Stomach smooth muscle (tissue), 2 donors: ENCODE measurements around the gene VPS9D1.
"Not testable (repeated sequence)": the region's sequence is repeated elsewhere in the genome, so short reads cannot be mapped to it uniquely, and the experiment has no call there.

Experiments
- H3K27ac ChIP-seq: one replicate; pipeline ENCODE4 v1.7.0; 2013; ENCODE audit warnings: mild to moderate bottlenecking, low read length, inconsistent platforms
- H3K27me3 ChIP-seq, 2 donors: one replicate each; pipeline ENCODE4 v1.7.0; 2013; ENCODE audit warnings: low read length in 2 of 2; ENCODE audit not compliant: insufficient read depth in 2 of 2, control insufficient read depth in 1 of 2
- H3K36me3 ChIP-seq, 2 donors: one replicate each; pipeline ENCODE4 v1.7.0; 2013; ENCODE audit warnings: low read length in 2 of 2; ENCODE audit not compliant: control insufficient read depth in 2 of 2, insufficient read depth in 2 of 2
- H3K4me1 ChIP-seq: one replicate; pipeline ENCODE4 v1.7.0; 2013; ENCODE audit warnings: low read length; ENCODE audit not compliant: control insufficient read depth, insufficient read depth
- H3K4me3 ChIP-seq, 2 donors: one replicate each; pipeline ENCODE4 v1.7.0; 2013; ENCODE audit warnings: low read length in 2 of 2
- H3K9ac ChIP-seq, 2 donors: one replicate each; pipeline ENCODE4 v1.7.0; 2013; ENCODE audit warnings: low read length in 2 of 2, mild to moderate bottlenecking in 1 of 2
- H3K9me3 ChIP-seq, 2 donors: one replicate each; pipeline ENCODE4 v1.7.0; 2013; ENCODE audit warnings: low read length in 2 of 2; ENCODE audit not compliant: control insufficient read depth in 2 of 2
- donor health status: healthy.
- donor health status: Pancreatic carcinoma.

Gene VPS9D1

DNA sequence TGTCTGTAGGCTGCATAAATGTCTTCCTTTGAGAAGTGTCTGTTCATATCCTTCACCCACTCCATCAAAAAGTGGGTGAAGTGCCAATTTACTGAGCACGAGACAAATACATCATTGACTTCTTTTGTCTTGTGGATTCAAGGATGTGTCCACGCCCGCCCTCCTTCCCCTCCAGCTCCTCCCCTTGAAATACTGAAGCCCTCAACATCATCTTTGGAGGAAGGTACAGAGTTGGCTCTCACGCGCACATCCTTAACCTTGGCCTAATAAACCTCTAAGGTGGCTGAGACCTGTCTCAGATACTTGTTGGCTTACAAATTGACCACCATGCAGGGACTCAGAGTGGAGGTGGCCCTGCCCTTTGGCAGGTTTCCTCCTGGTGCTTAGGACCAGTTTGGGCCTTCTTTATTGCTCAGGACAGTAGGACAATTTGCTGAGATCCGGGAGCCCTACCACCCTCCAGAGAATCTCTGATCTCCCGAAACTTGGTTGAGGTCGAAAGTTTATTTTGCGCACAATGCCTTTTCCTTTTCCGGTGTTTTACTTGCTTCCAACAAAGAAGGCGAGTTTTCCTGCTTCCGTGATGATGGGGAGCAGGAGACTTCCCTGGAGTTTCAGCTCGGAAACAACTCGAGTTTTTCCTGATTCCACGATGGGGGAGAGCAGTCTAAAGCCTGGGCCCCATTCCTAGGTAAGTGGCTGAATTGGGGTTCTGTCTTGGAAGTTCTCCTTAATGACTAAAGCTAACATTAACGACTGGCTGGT is 48.3 kb downstream of the VPS9D1 start:
- Histone ChIP-seq H3K27ac (no peak overlapping the region), H3K9ac (no peak overlapping the region), H3K4me1 (no peaks in the 10 kb centered on the region), H3K4me3 (no peak overlapping the region), H3K27me3 (no peaks in the 10 kb centered on the region), H3K9me3 (no peaks in the 10 kb centered on the region), H3K36me3 (no peaks in the 10 kb centered on the region)

DNA sequence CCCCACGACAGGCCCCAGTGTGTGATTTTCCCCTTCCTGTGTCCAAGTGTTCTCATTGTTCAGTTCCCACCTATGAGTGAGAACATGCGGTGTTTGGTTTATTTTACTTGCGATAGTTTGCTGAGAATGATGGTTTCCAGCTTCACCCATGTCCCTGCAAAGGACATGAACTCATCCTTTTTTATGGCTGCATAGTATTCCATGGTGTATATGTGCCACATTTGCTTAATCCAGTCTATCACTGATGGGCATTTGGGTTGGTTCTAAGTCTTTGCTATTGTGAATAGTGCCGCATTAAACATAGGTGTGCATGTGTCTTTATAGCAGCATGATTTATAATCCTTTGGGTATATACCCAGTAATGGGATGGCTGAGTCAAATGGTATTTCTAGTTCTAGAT is 49.1 kb downstream of the VPS9D1 start:
- not testable (repeated sequence) for H3K27me3 ChIP-seq, H3K27ac ChIP-seq

DNA sequence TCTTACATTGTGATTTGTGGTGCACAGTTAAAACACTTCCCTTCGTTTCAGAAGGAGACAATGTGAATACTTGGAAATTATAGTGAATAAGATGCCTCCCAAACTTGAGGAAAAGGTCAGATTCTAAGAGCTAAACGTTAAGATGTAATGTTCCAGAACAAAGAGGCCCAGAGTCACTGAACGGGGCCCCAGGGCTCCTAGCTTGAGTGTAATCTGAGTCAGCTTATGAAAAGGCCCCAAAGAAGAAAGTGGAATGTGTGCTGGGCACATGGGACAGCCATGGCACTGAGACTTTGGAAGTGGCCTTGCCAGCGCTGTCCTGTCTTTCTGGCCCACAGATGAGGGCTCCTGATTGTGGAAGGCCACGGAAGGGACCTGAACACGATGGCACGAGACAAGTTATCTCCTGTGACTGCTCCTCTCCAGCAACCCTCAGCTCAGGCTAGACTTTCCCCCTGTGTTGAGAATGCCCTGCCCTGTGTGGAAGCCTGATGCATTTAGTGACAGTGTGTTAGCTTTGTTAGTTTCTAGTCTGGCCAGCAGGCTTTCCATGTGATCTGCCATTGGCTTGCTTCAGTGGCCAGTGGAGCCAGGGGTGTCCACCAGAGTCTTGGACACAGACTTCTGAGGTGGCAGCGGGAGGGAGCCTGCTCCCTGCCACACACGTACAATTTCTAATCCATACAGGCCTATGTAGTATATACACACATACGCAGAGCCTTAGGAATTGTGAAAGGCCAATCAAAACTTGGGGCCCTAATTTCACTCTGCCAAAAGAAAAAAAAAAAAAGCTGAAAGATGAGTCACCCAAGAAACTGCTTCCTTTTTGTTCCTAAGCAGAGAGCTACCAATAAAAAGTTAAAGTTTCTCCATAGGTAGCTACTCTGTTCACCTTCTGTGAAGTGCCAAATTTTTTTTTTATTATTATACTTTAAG is 49.9 kb downstream of the VPS9D1 start:
- no peak overlapping the region for H3K27ac ChIP-seq
- no peaks in the 10 kb centered on the region for H3K36me3 ChIP-seq
- no peaks in the 10 kb centered on the region for H3K27me3 ChIP-seq
- no peaks in the 10 kb centered on the region for H3K4me1 ChIP-seq
- H3K4me3 ChIP-seq = no peak overlapping the region
- no peaks in the 10 kb centered on the region for H3K9me3 ChIP-seq
- H3K9ac ChIP-seq = no peak overlapping the region

More for the DNA sequence above, 49.1 kb downstream of the VPS9D1 start:
- not testable (repeated sequence) for H3K4me3 ChIP-seq, H3K4me1 ChIP-seq, H3K9me3 ChIP-seq, H3K36me3 ChIP-seq, H3K9ac ChIP-seq

DNA sequence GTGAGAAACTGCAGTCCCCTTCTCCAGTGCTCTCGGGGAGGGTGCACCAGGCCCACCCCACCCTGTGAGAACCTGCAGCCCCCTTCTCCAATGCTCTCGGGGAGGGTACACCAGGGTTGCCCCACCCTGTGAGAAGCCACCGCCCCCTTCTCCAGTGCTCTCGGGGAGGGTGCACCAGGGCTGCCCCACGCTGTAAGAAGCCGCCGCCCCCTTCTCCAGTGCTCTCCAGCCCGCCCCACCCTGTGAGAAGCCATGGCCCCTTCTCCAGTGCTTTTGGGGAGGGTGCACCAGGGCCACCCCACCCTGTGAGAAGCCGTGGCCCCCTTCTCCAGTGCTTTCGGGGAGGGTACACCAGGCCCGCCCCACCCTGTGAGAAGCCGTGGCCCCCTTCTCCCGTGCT is 50.9 kb downstream of the VPS9D1 start:
- no peaks in the 10 kb centered on the region for H3K4me1 ChIP-seq
- H3K36me3 ChIP-seq = no peaks in the 10 kb centered on the region
- no peaks in the 10 kb centered on the region for H3K27me3 ChIP-seq
- no peaks in the 10 kb centered on the region for H3K9me3 ChIP-seq
- no peak overlapping the region for H3K27ac ChIP-seq
- no peak overlapping the region for H3K9ac ChIP-seq
- H3K4me3 ChIP-seq = no peak overlapping the region

DNA sequence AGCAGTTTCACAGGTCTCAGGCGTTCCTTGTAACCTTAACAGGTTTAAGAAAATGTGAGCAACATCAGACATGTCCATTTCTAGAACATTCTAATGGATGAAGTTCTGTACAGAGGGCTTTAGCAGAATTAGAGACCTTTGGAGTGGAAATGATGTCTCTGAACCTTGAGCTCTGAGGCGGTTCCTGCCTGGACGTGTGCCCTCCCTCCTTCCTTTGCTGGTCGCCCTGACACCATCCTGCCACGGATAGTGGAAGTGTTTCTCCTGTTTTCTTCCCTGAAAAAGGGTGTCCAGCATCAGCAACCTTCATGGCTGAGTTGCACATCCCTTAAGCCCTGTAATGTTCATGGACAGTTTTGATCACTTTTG is 51.9 kb downstream of the VPS9D1 start:
- H3K9me3 ChIP-seq = no peaks in the 10 kb centered on the region
- no peaks in the 10 kb centered on the region for H3K4me1 ChIP-seq
- no peaks in the 10 kb centered on the region for H3K27me3 ChIP-seq
- no peak overlapping the region for H3K4me3 ChIP-seq
- H3K9ac ChIP-seq = no peak overlapping the region
- no peaks in the 10 kb centered on the region for H3K36me3 ChIP-seq
- H3K27ac ChIP-seq = no peak overlapping the region

DNA sequence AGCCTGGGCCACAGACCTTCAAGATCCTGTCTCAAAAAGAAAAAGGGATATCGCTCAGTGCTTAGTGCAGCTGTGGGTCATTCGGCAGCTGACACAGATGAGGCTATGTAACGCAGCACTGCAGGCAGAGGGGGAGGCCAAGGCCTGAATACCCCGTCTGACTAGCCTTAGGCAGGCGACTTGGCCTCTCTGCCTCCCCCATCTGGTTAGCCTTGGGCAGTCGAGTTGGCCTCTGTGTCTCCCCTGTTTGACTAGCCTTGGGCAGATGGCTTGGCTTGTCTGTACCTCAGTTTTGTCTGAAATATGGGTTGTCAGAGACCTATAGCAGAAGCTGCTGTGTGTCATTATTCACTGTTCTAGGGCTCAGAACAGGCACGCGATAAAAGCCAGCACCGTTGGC is 53.1 kb downstream of the VPS9D1 start:
- no peaks in the 10 kb centered on the region for H3K9me3 ChIP-seq
- no peak overlapping the region for H3K27ac ChIP-seq
- H3K36me3 ChIP-seq = no peaks in the 10 kb centered on the region
- no peak overlapping the region for H3K9ac ChIP-seq
- H3K4me1 ChIP-seq = no peaks in the 10 kb centered on the region
- no peak overlapping the region for H3K4me3 ChIP-seq
- no peaks in the 10 kb centered on the region for H3K27me3 ChIP-seq

DNA sequence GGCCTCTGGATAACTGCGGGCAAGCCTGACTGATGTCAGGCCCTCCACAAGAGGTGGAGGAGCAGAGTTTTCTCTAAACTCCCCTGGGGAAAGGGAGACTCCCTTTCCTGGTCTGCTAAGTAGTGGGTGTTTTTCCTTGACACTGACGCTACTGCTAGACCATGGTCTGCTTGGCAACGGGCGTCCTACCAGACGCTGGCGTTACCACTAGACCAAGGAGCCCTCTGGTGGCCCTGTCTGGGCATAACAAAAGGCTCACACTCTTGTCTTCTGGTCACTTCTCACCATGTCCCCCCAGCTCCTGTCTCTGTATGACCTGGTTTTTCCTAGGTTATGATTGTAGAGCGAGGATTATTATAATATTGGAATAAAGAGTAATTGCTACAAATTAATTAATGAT is 53.7 kb downstream of the VPS9D1 start:
- not testable (repeated sequence) for H3K9me3 ChIP-seq

DNA sequence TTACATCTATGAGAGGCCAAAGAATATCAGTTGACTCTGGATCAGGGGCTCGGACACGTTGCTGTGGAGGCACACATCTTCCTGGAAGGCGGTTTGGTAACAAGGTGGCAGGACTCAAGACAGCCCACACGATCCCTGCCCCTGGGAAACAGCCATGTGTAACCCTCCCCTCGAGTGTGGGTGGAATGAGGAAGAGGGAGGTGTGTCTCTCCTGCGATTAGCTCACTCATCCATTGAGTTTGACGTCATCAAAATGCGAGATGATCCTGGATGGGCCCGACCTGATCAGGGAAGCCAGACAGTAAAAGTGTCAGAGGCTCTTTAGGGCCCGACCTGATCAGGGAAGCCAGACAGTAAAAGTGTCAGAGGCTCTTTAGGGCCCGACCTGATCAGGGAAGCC is 56.5 kb downstream of the VPS9D1 start:
- H3K9ac ChIP-seq, H3K9me3 ChIP-seq, H3K27ac ChIP-seq, H3K36me3 ChIP-seq, H3K27me3 ChIP-seq, H3K4me3 ChIP-seq, H3K4me1 ChIP-seq: not testable (repeated sequence)

More for the DNA sequence above, 53.7 kb downstream of the VPS9D1 start:
- not testable (repeated sequence) for H3K27ac ChIP-seq, H3K27me3 ChIP-seq, H3K4me1 ChIP-seq, H3K9ac ChIP-seq, H3K36me3 ChIP-seq, H3K4me3 ChIP-seq

DNA sequence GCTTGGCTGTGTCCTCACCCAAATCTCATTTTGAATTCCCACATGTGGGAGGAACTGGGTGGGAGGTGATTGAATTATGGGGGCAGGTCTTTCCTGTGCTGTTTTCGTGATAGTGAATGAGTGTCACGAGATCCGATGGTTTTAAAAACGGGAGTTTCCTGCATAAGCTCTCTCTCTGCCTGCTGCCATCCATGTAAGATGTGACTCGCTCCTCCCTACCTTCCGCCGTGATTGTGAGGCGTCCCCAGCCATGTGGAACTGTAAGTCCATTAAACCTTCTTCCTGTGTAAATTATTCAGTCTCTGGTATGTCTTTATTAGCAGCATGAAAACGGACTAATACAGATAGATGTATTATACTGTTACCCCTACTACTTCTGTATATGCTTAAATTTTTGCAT is 59.5 kb downstream of the VPS9D1 start:
- H3K27ac ChIP-seq = no peak overlapping the region
- no peak overlapping the region for H3K4me3 ChIP-seq
- no peaks in the 10 kb centered on the region for H3K9me3 ChIP-seq
- peaks cover 0 to 5% of the 10 kb centered on the region in 2 donors for H3K36me3 ChIP-seq
- H3K4me1 ChIP-seq = peaks cover 20% of the 10 kb centered on the region
- H3K27me3 ChIP-seq = no peaks in the 10 kb centered on the region
- no peak overlapping the region for H3K9ac ChIP-seq

DNA sequence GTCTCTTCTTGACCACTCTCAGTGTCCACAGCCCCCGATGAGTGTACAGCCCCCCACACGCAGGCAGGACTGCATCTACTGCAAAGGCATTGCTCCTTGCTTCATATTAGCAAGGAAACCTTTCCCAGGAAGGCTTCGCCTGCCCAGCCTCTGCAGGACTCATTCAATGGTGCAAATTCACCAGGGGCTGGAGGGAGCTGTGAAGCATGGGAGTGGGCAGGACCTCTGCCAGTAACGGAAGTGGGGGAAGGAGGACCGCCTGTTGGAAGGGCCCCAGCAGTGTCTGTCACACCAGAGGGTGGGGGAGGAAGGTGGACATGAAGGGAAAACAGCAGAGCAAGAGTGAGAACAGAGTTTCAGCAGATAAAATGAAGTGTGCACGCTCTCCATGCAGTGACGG is 60.6 kb downstream of the VPS9D1 start:
- Histone ChIP-seq H3K4me3 (no peak overlapping the region), H3K27ac (no peak overlapping the region), H3K9me3 (no peaks in the 10 kb centered on the region), H3K27me3 (no peaks in the 10 kb centered on the region), H3K4me1 (peaks cover 20% of the 10 kb centered on the region), H3K9ac (no peak overlapping the region), H3K36me3 (peaks cover 0 to 5% of the 10 kb centered on the region in 2 donors)
